ENCODE results near the gene HTR2B.

DNA sequence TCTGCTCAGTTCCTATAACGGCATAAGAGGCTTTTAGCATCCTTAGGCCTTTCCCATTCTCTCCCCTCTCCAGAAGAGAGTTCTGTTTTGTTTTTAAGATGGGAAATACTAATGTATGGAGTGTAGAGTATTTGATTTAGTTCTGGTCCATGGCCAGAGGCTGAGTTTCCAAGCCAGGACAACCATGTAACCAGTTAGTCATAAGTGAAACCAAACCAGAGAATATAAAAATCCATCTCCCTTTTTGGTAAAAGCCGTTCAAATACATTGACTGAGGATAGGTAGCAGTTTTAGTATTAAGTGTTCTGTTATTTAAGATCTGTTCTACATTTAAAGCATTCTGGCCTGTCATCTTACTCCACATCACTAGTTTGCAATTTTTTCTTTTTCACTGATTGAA, 65.1 kb downstream of the HTR2B start:
- TF ChIP-seq, protein P1, sequence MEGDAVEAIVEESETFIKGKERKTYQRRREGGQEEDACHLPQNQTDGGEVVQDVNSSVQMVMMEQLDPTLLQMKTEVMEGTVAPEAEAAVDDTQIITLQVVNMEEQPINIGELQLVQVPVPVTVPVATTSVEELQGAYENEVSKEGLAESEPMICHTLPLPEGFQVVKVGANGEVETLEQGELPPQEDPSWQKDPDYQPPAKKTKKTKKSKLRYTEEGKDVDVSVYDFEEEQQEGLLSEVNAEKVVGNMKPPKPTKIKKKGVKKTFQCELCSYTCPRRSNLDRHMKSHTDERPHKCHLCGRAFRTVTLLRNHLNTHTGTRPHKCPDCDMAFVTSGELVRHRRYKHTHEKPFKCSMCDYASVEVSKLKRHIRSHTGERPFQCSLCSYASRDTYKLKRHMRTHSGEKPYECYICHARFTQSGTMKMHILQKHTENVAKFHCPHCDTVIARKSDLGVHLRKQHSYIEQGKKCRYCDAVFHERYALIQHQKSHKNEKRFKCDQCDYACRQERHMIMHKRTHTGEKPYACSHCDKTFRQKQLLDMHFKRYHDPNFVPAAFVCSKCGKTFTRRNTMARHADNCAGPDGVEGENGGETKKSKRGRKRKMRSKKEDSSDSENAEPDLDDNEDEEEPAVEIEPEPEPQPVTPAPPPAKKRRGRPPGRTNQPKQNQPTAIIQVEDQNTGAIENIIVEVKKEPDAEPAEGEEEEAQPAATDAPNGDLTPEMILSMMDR (conservative IDR thresholded peaks at IDR 0.05; ENCODE audit: low read length) = no peak
- TF ChIP-seq EZH2phosphoT487 (IDR thresholded peaks at IDR 0.05; ENCODE audit: borderline replicate concordance, low read depth, low read length) = no peak
